Renal pelvis (tissue), 4 donors: ENCODE data around the gene MPC2. TPM values are rescaled to one million over a fixed set of nuclear protein-coding genes. Genes with fewer than 3 reads are reported as not detected.
"Not testable (repeated sequence)": the region's sequence is repeated elsewhere in the genome, so short reads cannot be mapped to it uniquely, and the experiment has no call there.

ENCODE experiments used
- DNase-seq: peaks from one replicate; pipeline ENCODE4 v3.0.0-alpha.2; 2013
- polyA plus RNA-seq, 3 donors: library from polyadenylated mRNA; unstranded; fragments of 120-200 nt; gene quantifications; one replicate each; pipeline ENCODE4 v1.2.1, GENCODE V29; 2013; ENCODE audit not compliant: insufficient read length in 3 of 3

The MPC2 gene
- polyA plus RNA-seq, 3 donors, result 188 to 199 (median 194) TPM

- DNase-seq, result not testable (repeated sequence)
Measured at GRCh38 chr1:167866739-167867414, 70.0 kb downstream of the MPC2 start.

Other genes starting within 250 kb of the MPC2 start
- 100 to 1,000 TPM; 108 to 128 (median 114) TPM for gene MPZL1, start 215.1 kb downstream of the MPC2 start, polyA plus RNA-seq
- 1 to 10 TPM in 1 of 3 donors, under 1 TPM in 2; 0.46 to 1.4 (median 0.70) TPM for gene ADCY10, start 22.9 kb downstream of the MPC2 start, polyA plus RNA-seq
- 10 to 100 TPM; 80.1 to 84.9 (median 80.6) TPM for gene DCAF6, start 389 bp downstream of the MPC2 start, polyA plus RNA-seq
- 10 to 100 TPM; 19.8 to 21.7 (median 19.9) TPM for gene GPR161, start 199.9 kb upstream of the MPC2 start, polyA plus RNA-seq
- 10 to 100 TPM; 42.2 to 49.1 (median 45.1) TPM for gene TIPRL, start 241.9 kb upstream of the MPC2 start, polyA plus RNA-seq